DOHH2 (cell line): ENCODE data around the gene SIMC1.

ENCODE experiments used
- H3F3A ChIP-seq: fragments of 200-600 bp; sonication (generic), shearing (Covaris generic); 2 replicates; pipeline ENCODE4 v1.6.0; 2016; ENCODE audit warnings: antibody characterized with exemption, mild to moderate bottlenecking; ENCODE audit not compliant: control insufficient read depth, insufficient read depth
- H3K27ac ChIP-seq: fragments of 200-600 bp; sonication (generic); 2 replicates; pipeline ENCODE4 v1.5.1; 2014; ENCODE audit warnings: low read depth, mild to moderate bottlenecking, low read length, moderate library complexity
- H3K27me3 ChIP-seq: fragments of 200-600 bp; sonication (generic); 2 replicates; pipeline ENCODE4 v1.6.1; 2014; ENCODE audit warnings: mild to moderate bottlenecking, low read length, mixed read lengths; ENCODE audit not compliant: control insufficient read depth
- H3K36me3 ChIP-seq: fragments of 200-600 bp; sonication (generic); 2 replicates; pipeline ENCODE4 v1.6.1; 2014; ENCODE audit warnings: mild to moderate bottlenecking, low read length, moderate library complexity, mixed read lengths; ENCODE audit not compliant: control insufficient read depth
- H3K4me1 ChIP-seq: fragments of 200-600 bp; sonication (generic); 2 replicates; pipeline ENCODE4 v1.6.1; 2014; ENCODE audit warnings: mild to moderate bottlenecking, low read length, mixed read lengths; ENCODE audit not compliant: control insufficient read depth
- H3K4me2 ChIP-seq: fragments of 200-600 bp; sonication (generic); 2 replicates; pipeline ENCODE4 v1.6.0; 2014; ENCODE audit warnings: mild to moderate bottlenecking, low read length, moderate library complexity
- H3K4me3 ChIP-seq: fragments of 200-600 bp; sonication (generic); 2 replicates; pipeline ENCODE4 v1.5.1; 2014; ENCODE audit warnings: mild to moderate bottlenecking, low read length, mixed read lengths
- H3K79me2 ChIP-seq: fragments of 200-600 bp; sonication (generic); 2 replicates; pipeline ENCODE4 v1.6.1; 2014; ENCODE audit warnings: mild to moderate bottlenecking, low read length, mixed read lengths; ENCODE audit not compliant: control insufficient read depth
- H3K9me2 ChIP-seq: fragments of 200-600 bp; sonication (generic); replicated peaks from 2 replicates; pipeline ENCODE4 v1.6.1; 2014; ENCODE audit warnings: mild to moderate bottlenecking, low read length, mixed read lengths; ENCODE audit not compliant: control insufficient read depth
- H3K9me3 ChIP-seq: fragments of 200-600 bp; sonication (generic); 2 replicates; pipeline ENCODE4 v1.6.1; 2014; ENCODE audit warnings: antibody characterized with exemption, low read length, mixed read lengths; ENCODE audit not compliant: control insufficient read depth, insufficient read depth
- H4K20me1 ChIP-seq: fragments of 200-600 bp; sonication (generic); 2 replicates; pipeline ENCODE4 v1.6.0; 2014; ENCODE audit warnings: low read depth, mild to moderate bottlenecking, antibody characterized with exemption, low read length, moderate library complexity; ENCODE audit not compliant: control insufficient read depth, insufficient read depth
- EZH2phosphoT487 ChIP-seq: fragments of 200-600 bp; sonication (generic); IDR thresholded peaks from 2 replicates; pipeline ENCODE4 v1.6.1; 2017; ENCODE audit warnings: borderline replicate concordance, mild to moderate bottlenecking, antibody characterized with exemption, low read length, moderate library complexity, mixed read lengths
- TF ChIP-seq, protein P1 (sequence below): fragments of 200-600 bp; sonication (generic); IDR thresholded peaks from one replicate; pipeline ENCODE4 v1.5.1; 2014; ENCODE audit warnings: antibody characterized with exemption, mild to moderate bottlenecking, low read depth, low read length; ENCODE audit not compliant: poor library complexity, severe bottlenecking

The SIMC1 gene

DNA sequence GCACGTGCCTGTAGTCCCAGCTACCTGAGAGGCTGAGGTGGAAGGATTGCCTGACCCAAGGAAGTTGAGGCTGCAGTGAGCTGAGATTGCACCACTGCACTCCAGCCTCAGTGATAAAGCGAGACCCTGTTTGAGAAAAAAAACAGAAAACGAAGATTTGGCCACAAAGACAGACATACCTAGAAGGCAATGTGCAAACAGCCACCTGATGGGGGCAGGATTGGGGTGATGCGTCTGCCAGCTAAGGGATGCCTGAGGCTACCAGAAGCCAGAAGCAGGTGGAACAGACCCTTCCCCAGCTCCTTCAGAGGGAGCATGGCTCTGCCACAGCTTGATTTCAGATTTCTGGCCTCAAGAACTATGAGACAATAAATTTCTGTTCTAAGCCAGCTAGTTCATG lies 153.3 kb downstream of the SIMC1 start:
- Histone ChIP-seq H3K9me3 (no peaks in the 10 kb centered on the region), H3K27ac (no peak overlapping the region), H4K20me1 (peaks cover 8% of the 10 kb centered on the region; the same call in 1 of the 2 replicates), H3K36me3 (peaks cover 48% of the 10 kb centered on the region), H3K27me3 (no peaks in the 10 kb centered on the region), H3K4me3 (no peak overlapping the region), H3K79me2 (peaks cover 45% of the 10 kb centered on the region), H3K4me1 (peaks cover 16% of the 10 kb centered on the region), H3K4me2 (no peak overlapping the region), H3K9me2 (no peaks in the 10 kb centered on the region), H3F3A (no peaks in the 10 kb centered on the region)
- no peak for TF ChIP-seq EZH2phosphoT487
- TF ChIP-seq, protein P1, sequence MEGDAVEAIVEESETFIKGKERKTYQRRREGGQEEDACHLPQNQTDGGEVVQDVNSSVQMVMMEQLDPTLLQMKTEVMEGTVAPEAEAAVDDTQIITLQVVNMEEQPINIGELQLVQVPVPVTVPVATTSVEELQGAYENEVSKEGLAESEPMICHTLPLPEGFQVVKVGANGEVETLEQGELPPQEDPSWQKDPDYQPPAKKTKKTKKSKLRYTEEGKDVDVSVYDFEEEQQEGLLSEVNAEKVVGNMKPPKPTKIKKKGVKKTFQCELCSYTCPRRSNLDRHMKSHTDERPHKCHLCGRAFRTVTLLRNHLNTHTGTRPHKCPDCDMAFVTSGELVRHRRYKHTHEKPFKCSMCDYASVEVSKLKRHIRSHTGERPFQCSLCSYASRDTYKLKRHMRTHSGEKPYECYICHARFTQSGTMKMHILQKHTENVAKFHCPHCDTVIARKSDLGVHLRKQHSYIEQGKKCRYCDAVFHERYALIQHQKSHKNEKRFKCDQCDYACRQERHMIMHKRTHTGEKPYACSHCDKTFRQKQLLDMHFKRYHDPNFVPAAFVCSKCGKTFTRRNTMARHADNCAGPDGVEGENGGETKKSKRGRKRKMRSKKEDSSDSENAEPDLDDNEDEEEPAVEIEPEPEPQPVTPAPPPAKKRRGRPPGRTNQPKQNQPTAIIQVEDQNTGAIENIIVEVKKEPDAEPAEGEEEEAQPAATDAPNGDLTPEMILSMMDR = no peak

DNA sequence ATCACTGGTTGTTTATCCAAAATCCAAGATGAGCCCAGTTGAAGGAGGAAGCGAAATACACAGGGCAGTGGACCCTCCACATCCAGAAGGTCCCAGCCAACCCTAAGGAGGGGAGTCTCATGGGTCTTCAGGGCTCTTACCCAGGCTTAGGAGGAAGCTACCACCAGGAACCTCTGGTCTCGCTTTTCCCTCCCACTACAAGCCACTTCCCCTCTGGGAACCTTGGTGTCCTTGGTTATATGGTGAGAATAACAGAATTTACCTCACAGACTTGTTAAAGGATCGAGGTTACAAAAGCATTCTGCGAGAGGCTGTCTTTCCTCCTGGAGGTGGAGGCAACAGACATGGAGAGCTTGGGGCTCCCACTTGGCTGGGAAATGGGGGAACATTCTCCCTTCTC lies 153.8 kb downstream of the SIMC1 start:
- Histone ChIP-seq H4K20me1 (peaks cover 7% of the 10 kb centered on the region; the same call in 1 of the 2 replicates), H3K9me2 (no peaks in the 10 kb centered on the region), H3K79me2 (peaks cover 40% of the 10 kb centered on the region), H3K27me3 (no peaks in the 10 kb centered on the region), H3F3A (no peaks in the 10 kb centered on the region), H3K9me3 (no peaks in the 10 kb centered on the region), H3K27ac (no peak overlapping the region), H3K4me1 (peaks cover 11% of the 10 kb centered on the region), H3K4me2 (no peak overlapping the region), H3K36me3 (peaks cover 42% of the 10 kb centered on the region), H3K4me3 (no peak overlapping the region)
- TF ChIP-seq EZH2phosphoT487 = no peak
- TF ChIP-seq, protein P1 = no peak

DNA sequence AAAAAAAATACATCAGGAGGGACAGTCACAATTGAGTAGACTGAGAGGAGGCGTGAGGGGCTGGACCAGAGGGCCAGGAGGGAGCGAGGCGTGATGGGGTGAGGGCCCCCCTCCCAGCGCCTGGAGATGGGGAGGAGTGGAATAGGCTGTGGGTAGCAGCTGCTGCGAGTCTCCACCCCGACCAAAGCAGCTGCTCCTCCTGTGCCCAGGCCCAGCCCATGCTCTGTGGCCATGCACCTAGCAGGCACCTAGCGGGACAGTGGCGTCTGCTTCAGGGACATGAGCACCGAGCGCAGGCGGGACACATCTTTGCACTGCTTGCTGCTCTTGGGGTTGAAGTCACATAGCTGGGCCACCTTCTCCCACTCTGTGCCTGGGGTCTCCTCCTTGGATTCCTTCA lies 154.3 kb downstream of the SIMC1 start:
- Histone ChIP-seq H3K79me2 (peaks cover 34% of the 10 kb centered on the region), H3K4me1 (peaks cover 7% of the 10 kb centered on the region), H3F3A (no peaks in the 10 kb centered on the region), H3K4me2 (no peak overlapping the region), H3K9me3 (no peaks in the 10 kb centered on the region), H4K20me1 (peaks cover 2% of the 10 kb centered on the region; the same call in 1 of the 2 replicates), H3K27ac (no peak overlapping the region), H3K9me2 (no peaks in the 10 kb centered on the region), H3K36me3 (peaks cover 37% of the 10 kb centered on the region), H3K4me3 (no peak overlapping the region), H3K27me3 (no peaks in the 10 kb centered on the region)
- no peak for TF ChIP-seq EZH2phosphoT487
- TF ChIP-seq, protein P1 = no peak
